HG03280 (cell line): Measurements from ENCODE around the gene MRPS2.

Experiments used
- ATAC-seq: cut with Tn5 transposase; IDR thresholded peaks from one replicate; pipeline ENCODE4 v1.9.1; 2021; ENCODE audit warnings: mild to moderate bottlenecking, moderate library complexity; ENCODE audit not compliant: unreplicated experiment

Gene MRPS2

GRCh38 chr9:135551456-135551855 is 51.0 kb downstream of the MRPS2 start:
- ATAC-seq, result no peak

DNA sequence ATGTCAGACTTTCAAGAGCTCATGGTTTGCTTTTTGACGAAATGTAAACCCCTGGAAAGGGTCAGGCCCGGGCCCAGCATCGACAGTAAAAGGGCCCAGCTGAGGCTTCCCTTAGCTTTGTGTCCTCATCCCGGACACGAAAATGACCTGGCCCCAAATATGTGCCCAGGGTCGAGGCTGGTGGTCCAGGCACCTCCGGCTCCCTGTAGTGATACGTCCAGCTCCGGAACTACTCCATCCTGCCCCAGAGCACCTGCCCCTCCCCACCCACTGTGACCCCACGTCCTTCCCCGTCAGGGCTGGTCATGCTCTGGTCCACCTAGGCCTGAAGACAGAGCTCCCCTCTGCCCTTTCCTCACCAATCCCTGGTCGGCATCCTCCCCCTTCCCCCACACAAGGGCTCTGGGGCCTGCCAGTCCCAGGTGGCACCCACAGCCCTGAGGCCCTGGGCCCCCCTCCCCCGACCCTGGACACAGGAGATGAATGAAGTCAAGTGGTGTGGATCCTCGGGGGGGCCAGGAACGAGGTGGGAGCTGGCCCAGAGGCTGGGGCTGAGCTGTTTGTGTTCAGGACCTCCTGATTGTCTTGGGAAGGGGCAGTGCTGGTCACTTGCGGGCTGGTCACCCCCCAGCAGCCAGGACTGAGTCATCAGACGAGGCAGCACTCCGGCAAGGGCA is 51.7 kb downstream of the MRPS2 start:
- ATAC-seq, result no peak

DNA sequence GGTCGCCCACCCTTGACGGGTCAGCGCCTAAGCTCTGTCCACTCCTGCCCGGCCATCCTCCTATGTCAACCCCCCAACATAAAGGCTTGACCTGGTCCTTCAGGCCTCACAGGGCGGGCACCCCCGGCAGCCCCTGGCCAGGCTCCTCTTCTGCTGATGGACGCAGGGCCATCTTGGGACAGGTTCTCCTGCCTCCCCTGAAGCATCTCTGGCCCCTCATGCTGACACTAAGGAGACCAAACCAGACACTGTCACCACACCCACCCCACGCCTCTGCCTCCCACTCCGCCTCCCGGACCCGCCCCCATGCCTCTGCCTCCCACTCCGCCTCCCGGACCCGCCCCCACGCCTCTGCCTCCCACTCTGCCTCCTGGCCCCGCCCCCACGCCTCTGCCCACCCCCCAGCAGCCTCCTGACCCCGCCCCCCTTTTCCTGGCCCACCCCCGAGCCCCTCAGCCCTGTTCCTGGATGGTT is 52.3 kb downstream of the MRPS2 start:
- no peak for ATAC-seq
